Measurements from ENCODE around the gene EPG5.
"Not testable (repeated sequence)": the region's sequence is repeated elsewhere in the genome, so short reads cannot be mapped to it uniquely, and the experiment has no call there.

EPG5 gene, protein sequence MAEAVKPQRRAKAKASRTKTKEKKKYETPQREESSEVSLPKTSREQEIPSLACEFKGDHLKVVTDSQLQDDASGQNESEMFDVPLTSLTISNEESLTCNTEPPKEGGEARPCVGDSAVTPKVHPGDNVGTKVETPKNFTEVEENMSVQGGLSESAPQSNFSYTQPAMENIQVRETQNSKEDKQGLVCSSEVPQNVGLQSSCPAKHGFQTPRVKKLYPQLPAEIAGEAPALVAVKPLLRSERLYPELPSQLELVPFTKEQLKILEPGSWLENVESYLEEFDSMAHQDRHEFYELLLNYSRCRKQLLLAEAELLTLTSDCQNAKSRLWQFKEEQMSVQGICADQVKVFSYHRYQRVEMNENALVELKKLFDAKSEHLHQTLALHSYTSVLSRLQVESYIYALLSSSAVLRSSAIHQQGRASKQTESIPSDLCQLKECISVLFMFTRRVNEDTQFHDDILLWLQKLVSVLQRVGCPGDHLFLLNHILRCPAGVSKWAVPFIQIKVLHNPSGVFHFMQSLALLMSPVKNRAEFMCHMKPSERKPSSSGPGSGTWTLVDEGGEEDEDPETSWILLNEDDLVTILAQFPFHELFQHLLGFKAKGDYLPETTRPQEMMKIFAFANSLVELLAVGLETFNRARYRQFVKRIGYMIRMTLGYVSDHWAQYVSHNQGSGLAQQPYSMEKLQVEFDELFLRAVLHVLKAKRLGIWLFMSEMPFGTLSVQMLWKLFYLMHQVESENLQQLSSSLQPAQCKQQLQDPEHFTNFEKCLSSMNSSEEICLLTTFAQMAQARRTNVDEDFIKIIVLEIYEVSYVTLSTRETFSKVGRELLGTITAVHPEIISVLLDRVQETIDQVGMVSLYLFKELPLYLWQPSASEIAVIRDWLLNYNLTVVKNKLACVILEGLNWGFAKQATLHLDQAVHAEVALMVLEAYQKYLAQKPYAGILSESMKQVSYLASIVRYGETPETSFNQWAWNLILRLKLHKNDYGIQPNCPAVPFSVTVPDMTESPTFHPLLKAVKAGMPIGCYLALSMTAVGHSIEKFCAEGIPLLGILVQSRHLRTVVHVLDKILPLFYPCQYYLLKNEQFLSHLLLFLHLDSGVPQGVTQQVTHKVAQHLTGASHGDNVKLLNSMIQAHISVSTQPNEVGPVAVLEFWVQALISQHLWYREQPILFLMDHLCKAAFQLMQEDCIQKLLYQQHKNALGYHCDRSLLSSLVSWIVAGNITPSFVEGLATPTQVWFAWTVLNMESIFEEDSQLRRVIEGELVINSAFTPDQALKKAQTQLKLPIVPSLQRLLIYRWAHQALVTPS (N-terminal part only)

DNA sequence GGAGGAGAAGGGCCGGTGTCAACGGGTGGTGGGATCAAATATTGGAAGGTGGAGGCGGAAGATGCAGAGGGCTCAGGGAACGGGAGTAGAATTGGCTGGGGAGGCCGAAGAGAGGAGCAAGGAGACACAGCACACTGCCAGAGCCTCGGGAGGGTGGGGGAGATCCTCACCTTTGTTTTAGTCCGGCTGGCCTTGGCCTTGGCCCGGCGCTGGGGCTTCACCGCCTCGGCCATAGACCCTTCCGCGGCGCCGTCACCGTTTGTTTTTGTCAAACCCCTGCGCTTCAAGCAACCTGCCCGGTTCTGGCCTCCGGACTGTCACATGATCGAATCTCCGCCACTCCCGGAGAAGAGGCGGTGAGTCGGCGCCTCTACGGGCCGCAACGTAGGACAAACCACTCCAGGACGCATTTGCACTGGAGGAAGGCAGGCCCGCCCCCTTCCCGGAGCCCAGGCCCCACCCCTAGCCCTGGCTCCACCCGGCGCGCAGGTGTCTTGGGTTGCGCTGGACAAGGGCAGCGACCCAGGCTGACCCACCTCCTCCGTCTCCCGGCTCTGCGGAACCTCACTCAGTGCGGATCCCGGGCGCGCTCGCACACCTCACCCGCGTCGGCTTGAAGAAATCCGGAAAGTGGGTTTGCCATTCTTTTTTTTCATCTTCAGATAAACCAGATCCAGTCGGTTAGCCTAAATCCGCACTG, at the start of gene EPG5:
TSS of gene EPG5 (minus strand) at position 323 of the 700 bp plus-strand sequence. CDS start at position 233, 90 bp downstream.
- H3K4me3 ChIP-seq (ENCODE audit: low read depth, low read length): peak within 1 kb of the TSS; percentile 94

- no peak overlapping the region for H3K4me3 ChIP-seq (ENCODE audit: low read depth, low read length)
Measured at GRCh38 chr18:46013484-46014189, 46.5 kb upstream of the EPG5 start.

- no peak overlapping the region for H3K4me3 ChIP-seq (ENCODE audit: low read depth, low read length)
Measured at GRCh38 chr18:46010676-46011075, 43.5 kb upstream of the EPG5 start.

DNA sequence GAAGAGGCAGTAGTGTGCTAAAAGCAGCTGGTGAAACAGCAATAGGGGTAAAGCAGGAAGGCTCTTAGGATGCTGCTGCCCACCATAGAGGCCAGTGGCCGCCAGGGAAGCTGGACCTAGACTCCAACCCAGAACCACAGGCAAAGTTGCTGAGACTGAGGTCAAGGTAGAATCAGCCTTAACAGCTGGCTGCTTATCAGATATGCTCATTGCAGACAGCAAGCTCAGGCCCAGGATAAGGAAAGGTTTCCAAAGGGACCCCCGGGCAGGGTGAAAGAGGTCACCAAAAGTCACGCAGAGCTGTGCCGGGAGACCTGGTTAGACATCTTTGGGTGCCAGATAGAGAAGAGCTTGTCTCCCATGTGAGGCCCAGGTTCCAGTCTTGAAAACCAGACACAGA, 42.9 kb upstream of the EPG5 start:
- H3K4me3 ChIP-seq (ENCODE audit: low read depth, low read length): no peak overlapping the region

DNA sequence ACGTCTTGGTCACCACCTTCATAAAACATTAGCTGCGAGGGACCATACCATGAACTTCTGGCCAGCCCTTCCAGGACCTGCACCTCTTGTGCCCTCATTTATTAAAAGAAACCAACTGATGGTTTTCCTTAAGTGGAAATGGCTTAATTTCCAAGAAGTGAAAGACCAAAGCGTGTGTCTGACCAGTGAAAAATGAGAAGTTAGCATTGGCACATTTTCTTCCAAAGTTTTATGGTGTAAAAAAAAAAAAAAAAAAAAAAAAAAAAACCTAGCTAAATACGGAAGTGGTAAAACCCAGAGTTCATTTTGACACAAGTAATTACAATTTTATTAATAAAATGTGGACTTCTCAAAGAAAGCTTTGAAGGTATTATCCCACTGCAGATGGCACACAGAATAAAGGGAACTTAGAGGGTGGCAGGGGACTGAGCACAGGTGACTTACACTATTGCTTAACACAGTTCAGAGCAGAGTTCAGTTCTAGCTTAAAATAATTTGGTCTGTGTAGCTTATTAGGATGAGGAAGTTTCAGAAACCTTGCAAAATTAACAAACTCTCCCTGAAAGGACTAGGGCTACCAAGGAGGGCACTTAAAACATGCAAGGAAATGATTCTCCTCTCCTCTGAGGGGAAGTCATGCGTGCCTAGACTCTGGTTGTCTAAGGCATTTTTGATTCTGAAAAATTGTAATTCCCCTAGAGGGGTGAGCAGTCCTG, 42.2 kb upstream of the EPG5 start:
- no peak overlapping the region for H3K4me3 ChIP-seq (ENCODE audit: low read depth, low read length)

DNA sequence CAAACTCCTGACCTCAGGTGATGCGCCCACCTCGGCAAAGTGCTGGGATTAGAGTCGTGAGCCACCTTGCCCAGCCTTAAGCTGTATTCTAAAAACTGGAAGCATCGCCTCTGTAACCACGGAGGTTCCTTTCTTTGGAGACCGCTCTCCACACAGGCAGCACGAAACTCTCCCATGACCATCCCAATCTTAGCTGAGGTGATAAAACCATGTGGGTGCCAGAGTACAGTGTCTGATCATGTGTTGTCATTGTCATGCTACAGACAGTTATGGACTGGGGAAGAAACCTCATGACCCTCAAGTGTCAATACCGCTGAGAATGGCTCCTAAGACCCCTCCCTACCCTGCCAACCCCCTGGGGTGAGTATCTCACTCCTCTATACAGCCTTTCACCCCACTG, 41.4 kb upstream of the EPG5 start:
- no peak overlapping the region for H3K4me3 ChIP-seq (ENCODE audit: low read depth, low read length)

DNA sequence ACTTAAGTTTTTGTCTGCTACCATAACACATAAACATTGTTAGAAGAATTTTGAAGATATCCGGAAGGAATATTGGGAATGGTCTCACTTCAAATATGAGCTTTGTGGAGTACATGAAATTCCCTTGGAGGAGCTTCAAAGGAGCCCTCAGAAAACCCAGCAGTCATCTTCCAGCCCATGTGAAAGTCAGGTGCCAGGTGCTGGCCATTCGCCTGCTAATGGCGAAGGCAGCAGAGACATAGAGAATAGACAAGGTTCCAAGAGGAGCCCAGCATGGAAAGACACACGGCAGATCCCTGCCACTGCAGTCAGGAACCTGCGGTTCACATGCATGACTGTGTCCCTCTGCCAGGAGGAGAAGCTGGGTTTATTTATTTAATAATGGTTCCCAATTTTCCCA, 40.0 kb upstream of the EPG5 start:
- H3K4me3 ChIP-seq (ENCODE audit: low read depth, low read length): no peak overlapping the region

DNA sequence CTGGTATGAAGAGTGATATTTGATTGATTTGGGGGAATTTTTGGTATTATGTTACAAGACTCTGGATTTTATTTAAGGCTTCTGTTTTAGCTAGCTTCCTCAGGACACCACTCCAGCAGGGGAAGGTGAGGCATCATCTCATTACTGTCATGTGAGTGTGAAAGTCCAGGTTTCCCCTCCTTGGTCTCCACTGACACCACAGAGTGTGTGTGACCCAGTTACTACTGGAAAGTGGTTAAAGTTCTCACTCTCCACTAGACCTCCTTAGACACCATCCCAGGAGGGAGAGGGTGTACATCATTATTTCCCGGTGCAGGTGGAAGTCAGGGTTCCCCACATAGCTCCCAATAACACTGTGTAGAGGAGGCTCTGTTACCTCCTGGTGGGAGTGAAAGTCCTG, 35.8 kb upstream of the EPG5 start:
- no peak overlapping the region for H3K4me3 ChIP-seq (ENCODE audit: low read depth, low read length)

DNA sequence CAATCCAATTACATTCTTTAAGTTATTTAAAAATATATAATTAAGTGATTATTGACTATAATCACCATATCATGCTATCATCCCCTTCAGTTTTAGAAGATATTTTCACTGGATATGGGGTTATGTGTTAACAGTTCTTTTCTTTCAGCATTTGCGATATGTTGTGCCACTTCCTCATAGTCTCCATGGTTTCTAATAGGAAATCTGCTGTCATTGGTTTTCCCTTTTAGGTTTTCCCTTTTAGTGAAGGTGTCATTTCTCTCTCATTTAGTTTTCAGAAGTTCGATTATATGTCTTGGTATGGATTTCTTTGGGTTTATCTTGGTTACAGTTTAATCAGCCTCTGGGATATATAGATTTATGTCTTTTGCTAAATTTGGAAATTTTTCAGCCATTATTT, 34.8 kb upstream of the EPG5 start:
- no peak overlapping the region for H3K4me3 ChIP-seq (ENCODE audit: low read depth, low read length)

DNA sequence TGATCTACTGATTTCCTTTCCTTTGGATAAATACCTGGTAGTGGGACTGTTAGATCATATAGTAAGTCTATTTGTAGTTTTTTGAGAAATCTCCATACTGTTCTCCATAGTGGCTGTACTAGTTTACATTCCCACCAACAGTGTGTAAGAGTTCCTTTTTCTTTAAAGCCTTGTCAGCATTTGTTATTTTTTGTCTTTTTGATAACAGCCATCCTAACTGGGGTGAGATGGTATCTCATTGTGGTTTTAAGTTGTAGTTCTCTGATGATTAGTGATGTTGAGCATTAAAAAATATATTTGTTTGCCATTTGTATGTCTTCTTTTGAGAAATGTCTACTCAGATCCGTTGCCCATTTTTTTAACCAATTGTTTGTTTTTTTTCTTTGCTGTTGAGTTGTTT, 33.9 kb upstream of the EPG5 start:
- no peak overlapping the region for H3K4me3 ChIP-seq (ENCODE audit: low read depth, low read length)

GRCh38 chr18:45999536-45999935, 32.4 kb upstream of the EPG5 start:
- no peak overlapping the region for H3K4me3 ChIP-seq (ENCODE audit: low read depth, low read length)

GRCh38 chr18:45998244-45998643, 31.1 kb upstream of the EPG5 start:
- no peak overlapping the region for H3K4me3 ChIP-seq (ENCODE audit: low read depth, low read length)

DNA sequence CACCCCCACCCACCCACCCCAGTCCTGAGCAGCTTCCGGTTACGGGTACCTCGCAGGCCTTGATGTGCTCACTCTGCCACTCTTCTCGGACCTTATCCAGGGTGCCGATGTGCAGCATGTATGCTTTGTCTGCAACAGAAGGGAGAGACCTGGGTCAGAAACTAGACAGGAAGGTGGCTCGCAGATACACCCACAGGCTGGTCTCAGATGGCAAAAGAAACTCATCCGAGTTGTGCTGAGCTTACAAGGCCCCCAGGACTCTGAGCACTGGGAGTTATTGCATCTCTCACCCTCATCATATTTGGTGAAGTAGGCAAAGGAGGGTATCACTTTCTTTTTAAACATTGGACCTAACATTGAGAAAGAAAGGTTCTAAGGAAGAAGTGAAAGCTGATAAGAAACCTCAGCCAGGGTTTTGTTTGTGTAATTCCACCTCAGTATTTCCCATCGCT, 30.6 kb upstream of the EPG5 start:
- no peak overlapping the region for H3K4me3 ChIP-seq (ENCODE audit: low read depth, low read length)

GRCh38 chr18:45995461-45995860, 28.3 kb upstream of the EPG5 start:
- H3K4me3 ChIP-seq (ENCODE audit: low read depth, low read length): no peak overlapping the region

DNA sequence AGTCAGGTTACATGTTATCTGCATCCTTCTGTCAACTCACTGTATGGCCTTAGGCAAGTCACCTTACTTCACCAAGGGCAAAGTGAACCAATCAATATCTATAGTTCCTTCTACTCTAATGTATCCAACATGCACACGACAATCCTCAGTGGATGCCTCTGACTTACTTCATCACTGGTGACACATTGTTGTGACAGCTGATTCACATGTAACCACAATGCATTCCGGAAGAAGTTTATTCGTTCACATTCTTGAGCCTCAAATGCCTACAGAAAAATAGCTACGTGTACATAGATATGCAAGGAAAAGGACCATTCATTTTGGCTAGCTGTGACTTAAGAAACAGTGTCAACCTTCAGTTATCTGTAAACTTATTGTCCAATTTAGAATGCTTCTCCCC, 26.3 kb upstream of the EPG5 start:
- no peak overlapping the region for H3K4me3 ChIP-seq (ENCODE audit: low read depth, low read length)

GRCh38 chr18:45992527-45992926, 25.4 kb upstream of the EPG5 start:
- not testable (repeated sequence) for H3K4me3 ChIP-seq (ENCODE audit: low read depth, low read length)

- H3K4me3 ChIP-seq (ENCODE audit: low read depth, low read length): no peak overlapping the region
Measured at GRCh38 chr18:45991788-45992187, 24.7 kb upstream of the EPG5 start.

DNA sequence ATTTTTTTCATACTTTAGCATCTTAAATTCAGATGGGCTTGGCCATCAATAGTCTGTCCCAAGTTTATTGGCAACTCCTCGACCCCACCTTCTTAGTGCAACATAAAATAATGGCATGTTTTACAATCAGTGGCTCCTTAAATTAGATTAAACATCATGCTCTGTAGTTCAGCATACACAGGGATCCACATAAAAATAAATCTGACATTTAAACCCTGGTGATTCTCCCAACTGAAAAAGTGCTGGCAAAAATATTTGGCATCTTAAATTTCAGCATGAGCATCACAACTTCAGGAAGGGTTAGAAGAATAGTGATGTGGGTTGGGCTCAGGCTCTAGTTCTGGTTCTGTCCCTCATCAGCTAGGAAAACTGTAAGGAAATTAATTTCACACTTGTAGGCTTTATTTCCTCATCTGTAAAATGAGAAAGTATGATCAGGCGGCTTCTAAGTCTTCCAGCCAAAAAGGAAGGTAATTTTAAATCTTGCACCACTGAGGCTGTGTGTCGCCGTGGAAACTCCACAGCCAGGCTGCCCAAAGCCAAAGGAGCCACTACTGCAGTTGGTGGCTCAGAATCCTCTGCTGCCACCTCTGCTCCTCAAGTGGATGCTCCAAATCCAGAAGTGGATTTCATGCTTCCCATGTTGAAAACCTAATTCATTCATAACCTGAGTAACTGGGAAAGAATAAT, 17.6 kb upstream of the EPG5 start:
- H3K4me3 ChIP-seq (ENCODE audit: low read depth, low read length): no peak overlapping the region

DNA sequence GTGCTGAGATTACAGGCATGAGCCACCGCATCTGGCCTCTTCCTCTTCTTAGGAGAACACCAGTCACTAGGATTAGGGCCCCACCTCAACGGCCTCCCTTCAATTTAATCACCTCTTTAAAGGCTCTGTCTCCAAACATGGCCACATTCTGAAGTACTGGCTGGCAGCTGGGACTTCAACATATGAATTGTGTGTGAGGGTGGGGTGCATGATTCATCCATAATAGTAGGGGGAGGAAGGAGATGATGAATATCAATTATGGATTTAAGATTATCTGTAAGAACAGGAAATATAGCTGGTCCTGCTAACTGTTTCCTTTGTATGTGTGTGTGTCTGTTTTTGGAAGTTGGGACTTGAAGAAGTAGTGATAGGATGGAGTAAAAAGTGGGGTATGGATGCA, 14.7 kb upstream of the EPG5 start:
- no peak overlapping the region for H3K4me3 ChIP-seq (ENCODE audit: low read depth, low read length)
